Calu3 (cell line): ENCODE results near the gene ATP8A2. TPM values are rescaled to one million over a fixed set of nuclear protein-coding genes. Genes with fewer than 3 reads are reported as not detected.

ENCODE experiments used
- BruUV-seq: library from RNA; stranded (reverse); fragments of 400-500 nt; replicated peaks from 2 replicates; lab custom pipeline; 2021; lab: Mats Ljungman, UMichigan
- CTCF ChIA-PET: fragments of 300-600 bp; sonication (Branson Sonifier 250); formaldehyde crosslinking; loops from one replicate; lab custom pipeline; 2022; ENCODE audit warnings: antibody characterized with exemption; lab: Charles Lee
- DNase-seq: peaks from one replicate; pipeline ENCODE4 v3.0.0; 2022
- H3K27ac Mint-ChIP-seq: one replicate; pipeline ENCODE4 v1.8.0; 2022; ENCODE audit warnings: mixed read lengths; ENCODE audit not compliant: unreplicated experiment
- H3K27me3 Mint-ChIP-seq: one replicate; pipeline ENCODE4 v1.8.0; 2022; ENCODE audit warnings: mixed read lengths; ENCODE audit not compliant: unreplicated experiment
- H3K36me3 Mint-ChIP-seq: one replicate; pipeline ENCODE4 v1.8.0; 2022; ENCODE audit warnings: mild to moderate bottlenecking, moderate library complexity, mixed read lengths; ENCODE audit not compliant: insufficient read depth, unreplicated experiment
- H3K4me1 Mint-ChIP-seq: one replicate; pipeline ENCODE4 v1.8.0; 2022; ENCODE audit warnings: mild to moderate bottlenecking, low read depth, mixed read lengths; ENCODE audit not compliant: unreplicated experiment
- H3K4me3 Mint-ChIP-seq: one replicate; pipeline ENCODE4 v1.8.0; 2022; ENCODE audit warnings: mild to moderate bottlenecking, low read depth, moderate library complexity, mixed read lengths; ENCODE audit not compliant: unreplicated experiment
- H3K9me3 Mint-ChIP-seq: one replicate; pipeline ENCODE4 v1.8.0; 2022; ENCODE audit warnings: low read depth, mixed read lengths; ENCODE audit not compliant: unreplicated experiment
- CTCF ChIP-seq: fragments of 200-600 bp; IDR thresholded peaks from one replicate; pipeline ENCODE4 v1.8.0; 2022; ENCODE audit warnings: antibody characterized with exemption; ENCODE audit not compliant: unreplicated experiment
- intact Hi-C: fragments of 100-400 bp; cut with micrococcal nuclease; formaldehyde crosslinking; loops from one replicate; pipeline ENCODE4 v1.10.0; 2022; ENCODE audit not compliant: unreplicated experiment
- total RNA-seq: library from RNA; stranded (reverse); gene quantifications from 2 replicates; pipeline ENCODE4 v1.2.3, GENCODE V29; 2022

Gene ATP8A2
- total RNA-seq, 1 experiment from 2014 or later, result 0.05 TPM

GRCh38 chr13:25701304-25701703 is 329.5 kb downstream of the ATP8A2 start:
- no peak for TF ChIP-seq CTCF
- H3K9me3 Mint-ChIP-seq, result no peaks in the 10 kb centered on the region
- peaks cover 27% of the 10 kb centered on the region for H3K27me3 Mint-ChIP-seq
- CTCF ChIA-PET, result no interaction called here
- intact Hi-C loops, result no loop called here
- BruUV-seq, result no TSS peak
- no peaks in the 10 kb centered on the region for H3K4me1 Mint-ChIP-seq
- H3K4me3 Mint-ChIP-seq, result no peak overlapping the region
- no peak overlapping the region for H3K27ac Mint-ChIP-seq
- H3K36me3 Mint-ChIP-seq, result no peaks in the 10 kb centered on the region
- no peak for DNase-seq

GRCh38 chr13:25702386-25702785 is 330.6 kb downstream of the ATP8A2 start:
- Mint-ChIP-seq H3K9me3 (no peaks in the 10 kb centered on the region), H3K27ac (no peak overlapping the region), H3K4me3 (no peak overlapping the region), H3K27me3 (peaks cover 20% of the 10 kb centered on the region), H3K4me1 (no peaks in the 10 kb centered on the region), H3K36me3 (no peaks in the 10 kb centered on the region)
- intact Hi-C loops, result no loop called here
- CTCF ChIA-PET, result no interaction called here
- DNase-seq, result no peak
- no TSS peak for BruUV-seq
- TF ChIP-seq CTCF, result no peak

GRCh38 chr13:25707726-25708125 is 336.0 kb downstream of the ATP8A2 start:
- peaks cover 17% of the 10 kb centered on the region for H3K27me3 Mint-ChIP-seq
- no peak overlapping the region for H3K4me3 Mint-ChIP-seq
- CTCF ChIA-PET, result no interaction called here

GRCh38 chr13:25708268-25708667 is 336.5 kb downstream of the ATP8A2 start:
- Mint-ChIP-seq H3K27me3 (peaks cover 23% of the 10 kb centered on the region), H3K4me3 (no peak overlapping the region), H3K27ac (no peak overlapping the region), H3K4me1 (no peaks in the 10 kb centered on the region), H3K36me3 (no peaks in the 10 kb centered on the region), H3K9me3 (no peaks in the 10 kb centered on the region)
- intact Hi-C loops, result no loop called here
- no peak for TF ChIP-seq CTCF
- BruUV-seq, result no TSS peak
- DNase-seq, result no peak
- CTCF ChIA-PET, result no interaction called here

More at GRCh38 chr13:25707726-25708125, 336.0 kb downstream of the ATP8A2 start:
- Mint-ChIP-seq H3K9me3 (no peaks in the 10 kb centered on the region), H3K27ac (no peak overlapping the region), H3K36me3 (no peaks in the 10 kb centered on the region), H3K4me1 (no peaks in the 10 kb centered on the region)
- BruUV-seq, result no TSS peak
- no peak for TF ChIP-seq CTCF
- no peak for DNase-seq
- intact Hi-C loops, result no loop called here
